ENCODE data around the gene PTX4. TPM values are rescaled to one million over a fixed set of nuclear protein-coding genes. Genes with fewer than 3 reads are reported as not detected.

PTX4 gene
- total and polyA plus RNA-seq, 2 donors (not counting 3 experiments of a cell fraction or from before 2014, with no cell fraction given), result 0.31 TPM; not detected in 1

GRCh38 chr16:1464196-1464893, 24.4 kb downstream of the PTX4 start:
- FAIRE-seq (no peak), DNase-seq (ENCODE audit: low read depth, low spot score) (no peak)
- Histone ChIP-seq H2AFZ (ENCODE audit: low read depth, low read length) (no peak overlapping the region), H3K27me3 (ENCODE audit: control insufficient read depth in 2 of 2, insufficient read depth in 2 of 2, low read length in 2 of 2) (no peaks in the 10 kb centered on the region), H3K4me1 (ENCODE audit: control insufficient read depth, extremely low read depth, insufficient read depth, low read length) (no peaks in the 10 kb centered on the region), H3K9ac (replicated peaks; ENCODE audit: extremely low read depth, insufficient read depth, low read length) (no peak overlapping the region), H3K79me2 (ENCODE audit: control insufficient read depth, insufficient read depth, low read length) (peaks cover 7% of the 10 kb centered on the region), H4K20me1 (replicated peaks; ENCODE audit: control insufficient read depth, extremely low read depth, insufficient read depth, low read length) (no peaks in the 10 kb centered on the region), H3K36me3 (ENCODE audit: control insufficient read depth in 2 of 2, extremely low read depth in 1 of 2, insufficient read depth in 2 of 2, low read length in 2 of 2) (peaks cover 0 to 18% of the 10 kb centered on the region in 2 experiments), H3K4me2 (ENCODE audit: insufficient read depth, low read length) (no peak overlapping the region), H3K4me3 (replicated peaks in 1 of 3; ENCODE audit: insufficient read depth in 1 of 3, low read depth in 1 of 3, low read length in 3 of 3) (no peak overlapping the region), H3K9me3 (replicated peaks; ENCODE audit: control insufficient read depth, insufficient read depth, low read length) (no peaks in the 10 kb centered on the region), H3K27ac (ENCODE audit: insufficient read depth, low read depth, low read length) (no peak overlapping the region), H3K9me1 (replicated peaks; ENCODE audit: control insufficient read depth, extremely low read depth, insufficient read depth, low read length) (no peaks in the 10 kb centered on the region)
- no TSS peak for BruUV-seq (replicated peaks)
- intact Hi-C loops (cut with micrococcal nuclease), result no loop called here
- POLR2A ChIA-PET, result no interaction called here
- dilution Hi-C loops (cut with MboI; ENCODE audit: extremely low pct_ligation_motif_present, low sequenced_read_pairs), result no loop called here
- CTCF ChIA-PET, result no interaction called here
- TF ChIP-seq CTCF (IDR thresholded peaks at IDR 0.05; ENCODE audit: extremely low read depth in 1 of 2, insufficient read depth in 1 of 2, low read depth in 1 of 2, low read length in 2 of 2) (no peak), JUN (IDR thresholded peaks at IDR 0.05; ENCODE audit: borderline replicate concordance, insufficient read depth, insufficient read length, low read depth) (no peak), MAX (IDR thresholded peaks at IDR 0.05; ENCODE audit: insufficient read depth, insufficient read length) (no peak), GATA2 (IDR thresholded peaks at IDR 0.05; ENCODE audit: insufficient read depth, insufficient read length, low read depth, low read length) (no peak)

- TF ChIP-seq MYC (IDR thresholded peaks at IDR 0.05; ENCODE audit: low read depth, low read length) (no peak), CTCF (IDR thresholded peaks at IDR 0.05; ENCODE audit: extremely low read depth in 1 of 2, insufficient read depth in 1 of 2, low read depth in 1 of 2, low read length in 2 of 2) (no peak), JUN (IDR thresholded peaks at IDR 0.05; ENCODE audit: borderline replicate concordance, insufficient read depth, insufficient read length, low read depth) (no peak), GATA2 (IDR thresholded peaks at IDR 0.05; ENCODE audit: insufficient read depth, insufficient read length, low read depth, low read length) (no peak), FOS (IDR thresholded peaks at IDR 0.05; ENCODE audit: borderline replicate concordance, insufficient read depth, low read length) (no peak), EZH2 (IDR thresholded peaks at IDR 0.05; ENCODE audit: borderline replicate concordance, low read depth, low read length, severe bottlenecking) (no peak), POLR2AphosphoS5 (IDR thresholded peaks at IDR 0.05; ENCODE audit: insufficient read depth, low read depth, low read length) (no peak), POLR2A (IDR thresholded peaks at IDR 0.05; ENCODE audit: low read depth, low read length) (no peak), MAX (IDR thresholded peaks at IDR 0.05; ENCODE audit: insufficient read depth, insufficient read length) (no peak)
- FAIRE-seq, result no peak
Observed at GRCh38 chr16:1461146-1461545, 27.6 kb downstream of the PTX4 start.

More at GRCh38 chr16:1461146-1461545, 27.6 kb downstream of the PTX4 start:
- H3K4me1 ChIP-seq (ENCODE audit: control insufficient read depth, extremely low read depth, insufficient read depth, low read length), result no peaks in the 10 kb centered on the region
- peaks cover 0 to 31% of the 10 kb centered on the region in 2 experiments for H3K36me3 ChIP-seq (ENCODE audit: control insufficient read depth in 2 of 2, extremely low read depth in 1 of 2, insufficient read depth in 2 of 2, low read length in 2 of 2)
- dilution Hi-C loops (cut with MboI; ENCODE audit: extremely low pct_ligation_motif_present, low sequenced_read_pairs) (no loop called here), intact Hi-C loops (cut with micrococcal nuclease) (no loop called here)
- no peak overlapping the region for H3K4me3 ChIP-seq (replicated peaks in 1 of 3; ENCODE audit: insufficient read depth in 1 of 3, low read depth in 1 of 3, low read length in 3 of 3)
- no peak for DNase-seq (ENCODE audit: low read depth, low spot score)
- no TSS peak for BruUV-seq (replicated peaks)
- ChIA-PET CTCF (no interaction called here), POLR2A (no interaction called here)
- no peak overlapping the region for H3K9ac ChIP-seq (replicated peaks; ENCODE audit: extremely low read depth, insufficient read depth, low read length)
- H3K27me3 ChIP-seq (ENCODE audit: control insufficient read depth in 2 of 2, insufficient read depth in 2 of 2, low read length in 2 of 2), result no peaks in the 10 kb centered on the region
- H3K9me3 ChIP-seq (replicated peaks; ENCODE audit: control insufficient read depth, insufficient read depth, low read length), result no peaks in the 10 kb centered on the region
- H3K27ac ChIP-seq (ENCODE audit: insufficient read depth, low read depth, low read length), result no peak overlapping the region
- H3K4me2 ChIP-seq (ENCODE audit: insufficient read depth, low read length), result no peak overlapping the region
- no peaks in the 10 kb centered on the region for H3K79me2 ChIP-seq (ENCODE audit: control insufficient read depth, insufficient read depth, low read length)
- H3K9me1 ChIP-seq (replicated peaks; ENCODE audit: control insufficient read depth, extremely low read depth, insufficient read depth, low read length), result no peaks in the 10 kb centered on the region
- no peaks in the 10 kb centered on the region for H4K20me1 ChIP-seq (replicated peaks; ENCODE audit: control insufficient read depth, extremely low read depth, insufficient read depth, low read length)
- no peak overlapping the region for H2AFZ ChIP-seq (ENCODE audit: low read depth, low read length)

Data from endothelial cell of umbilical vein (primary cell).